Measurements from ENCODE around the gene NPEPL1. TPM values are rescaled to one million over a fixed set of nuclear protein-coding genes. Genes with fewer than 3 reads are reported as not detected.

NPEPL1 gene
- total RNA-seq, 1 experiment from 2014 or later = 6.8 TPM

DNA sequence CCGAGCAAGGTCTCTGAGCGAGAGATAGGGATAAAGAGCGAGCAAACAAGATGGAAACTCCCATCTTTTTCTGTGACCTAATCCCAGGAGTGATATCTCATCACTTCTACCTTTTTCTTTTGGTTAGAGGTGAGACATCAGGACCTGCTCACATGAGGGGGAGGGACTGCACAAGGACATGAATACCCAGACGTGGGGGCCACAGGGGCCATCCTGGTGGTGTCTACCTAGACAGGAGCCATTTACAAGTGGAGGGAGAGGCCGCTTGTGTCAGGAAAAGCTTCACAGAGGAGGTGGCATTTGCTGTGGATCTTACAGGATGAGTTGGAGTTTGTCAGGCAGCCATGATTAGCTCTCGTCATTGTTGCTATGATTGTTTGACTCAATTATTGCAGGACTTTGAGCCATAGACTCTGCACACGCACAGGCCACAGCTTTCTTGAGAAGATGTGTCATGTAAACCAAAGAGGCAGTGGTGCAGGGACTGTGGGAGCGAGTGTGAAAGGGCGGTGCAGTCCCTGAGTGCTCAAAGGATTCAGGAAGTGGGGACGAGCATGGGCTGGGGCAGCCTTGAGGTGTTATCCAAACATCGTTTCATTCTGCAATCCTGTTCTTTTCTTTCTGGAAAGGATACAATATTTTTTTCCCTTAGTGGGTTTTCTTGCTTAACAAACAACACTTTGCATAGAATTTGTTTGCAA, 7.7 kb downstream of the NPEPL1 start:
- DNase-seq (ENCODE audit: low read depth) = no peak

DNA sequence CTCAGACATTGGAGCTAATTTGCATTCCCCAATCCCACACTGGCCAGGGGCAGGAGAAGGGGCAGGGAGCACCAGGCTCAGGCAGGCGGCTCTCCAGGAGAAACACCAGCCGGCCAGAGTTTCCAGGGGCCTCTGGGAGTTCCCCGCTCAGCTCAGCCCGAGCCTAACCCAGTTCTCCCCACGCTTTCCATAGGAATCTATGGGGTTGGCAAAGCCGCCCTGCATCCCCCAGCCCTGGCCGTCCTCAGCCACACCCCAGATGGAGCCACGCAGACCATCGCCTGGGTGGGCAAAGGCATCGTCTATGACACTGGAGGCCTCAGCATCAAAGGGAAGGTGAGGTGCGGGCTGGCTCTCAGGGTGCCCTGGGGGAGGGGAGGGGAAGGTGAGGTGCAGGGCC, 8.2 kb downstream of the NPEPL1 start:
- DNase-seq (ENCODE audit: low read depth) = no peak

DNA sequence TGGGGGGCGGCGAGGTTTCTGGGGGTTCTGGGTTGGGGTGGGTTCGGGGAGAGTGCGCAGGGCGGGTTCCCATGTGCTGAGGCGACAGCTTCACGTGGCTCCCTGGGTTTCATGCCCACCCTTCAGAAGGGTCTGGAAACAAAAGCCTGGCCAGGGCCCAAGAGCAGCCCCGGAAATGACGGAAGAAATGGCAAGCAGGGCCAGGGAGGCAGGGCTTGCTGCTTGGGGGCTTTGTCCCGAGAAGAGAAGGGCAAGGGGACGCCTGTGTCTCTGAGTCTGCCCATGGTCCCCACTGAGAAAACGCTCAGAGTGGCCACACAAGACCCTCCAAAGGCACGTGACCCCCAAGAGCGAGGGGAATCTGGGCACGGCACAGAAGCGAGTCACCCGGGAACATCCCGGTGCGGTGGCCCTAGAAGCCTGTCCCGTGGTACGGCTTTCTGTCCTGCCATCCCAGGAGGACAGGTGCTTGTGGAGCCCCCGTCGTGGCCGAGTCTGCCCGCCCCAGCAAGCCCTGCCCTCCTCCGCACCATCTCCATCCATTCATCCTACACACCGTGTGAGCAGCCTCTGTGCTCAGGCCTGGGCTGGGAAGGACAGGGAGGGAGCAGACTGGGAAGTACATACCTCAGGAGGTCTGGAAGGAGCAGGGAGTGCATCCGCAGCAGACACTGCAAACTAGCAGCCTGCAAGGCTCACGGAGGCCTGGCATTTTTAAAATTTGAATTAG, 9.0 kb downstream of the NPEPL1 start:
- DNase-seq (ENCODE audit: low read depth) = no peak

DNA sequence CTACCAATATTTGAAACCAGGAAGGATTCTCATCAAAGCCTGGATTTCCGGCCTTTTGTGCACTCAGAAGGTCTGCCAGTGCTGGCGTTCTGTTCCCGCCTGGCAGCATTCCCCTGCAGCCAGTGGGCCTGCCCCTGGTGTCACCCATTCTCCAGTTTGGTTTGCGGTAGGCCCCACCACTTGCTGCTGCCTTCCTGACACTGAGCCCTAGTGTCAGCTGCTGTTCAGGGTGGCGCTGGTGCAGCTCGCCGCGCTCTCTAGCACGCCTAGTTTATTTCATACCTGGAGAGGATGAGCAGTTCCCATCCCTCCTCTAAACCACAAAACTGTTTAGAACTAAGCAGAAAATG, 9.5 kb downstream of the NPEPL1 start:
- no peak for DNase-seq (ENCODE audit: low read depth)

DNA sequence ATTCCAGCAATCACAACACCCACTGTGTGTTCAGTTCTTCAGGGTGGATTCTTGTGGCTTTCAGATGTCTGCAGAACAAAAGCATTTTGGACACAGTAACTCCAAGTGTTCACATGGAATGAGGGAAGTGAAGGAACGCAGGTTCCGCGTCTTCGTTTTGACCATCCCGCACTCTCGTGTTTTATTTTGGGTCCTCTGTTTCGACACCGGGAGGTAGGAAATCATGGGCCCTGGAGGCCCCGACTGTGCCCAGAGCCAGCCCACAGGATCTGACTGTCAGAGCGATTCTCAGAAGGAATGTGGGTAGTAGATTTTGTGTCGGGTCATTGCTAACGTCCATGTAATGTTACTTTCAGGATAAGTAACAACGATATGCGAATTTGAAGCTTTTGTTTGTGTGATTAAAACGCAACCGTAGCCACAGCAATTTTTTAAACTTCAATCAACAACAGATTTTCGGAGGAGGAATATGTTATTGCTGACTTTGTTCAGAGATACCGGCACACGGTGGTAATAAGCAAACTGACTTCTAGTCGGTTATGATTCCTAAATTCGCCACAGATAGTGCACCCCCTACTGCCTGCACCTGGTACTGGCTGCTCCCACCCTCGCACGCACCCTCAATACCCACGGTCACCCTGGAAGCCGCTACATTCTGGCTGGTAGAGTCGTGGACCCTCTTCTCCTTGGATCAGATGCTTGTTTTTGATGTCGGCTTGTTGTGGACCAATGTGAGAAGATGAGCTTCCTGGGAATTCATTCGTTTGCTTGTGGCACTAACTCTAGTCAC, 10.5 kb downstream of the NPEPL1 start:
- DNase-seq (ENCODE audit: low read depth) = no peak

DNA sequence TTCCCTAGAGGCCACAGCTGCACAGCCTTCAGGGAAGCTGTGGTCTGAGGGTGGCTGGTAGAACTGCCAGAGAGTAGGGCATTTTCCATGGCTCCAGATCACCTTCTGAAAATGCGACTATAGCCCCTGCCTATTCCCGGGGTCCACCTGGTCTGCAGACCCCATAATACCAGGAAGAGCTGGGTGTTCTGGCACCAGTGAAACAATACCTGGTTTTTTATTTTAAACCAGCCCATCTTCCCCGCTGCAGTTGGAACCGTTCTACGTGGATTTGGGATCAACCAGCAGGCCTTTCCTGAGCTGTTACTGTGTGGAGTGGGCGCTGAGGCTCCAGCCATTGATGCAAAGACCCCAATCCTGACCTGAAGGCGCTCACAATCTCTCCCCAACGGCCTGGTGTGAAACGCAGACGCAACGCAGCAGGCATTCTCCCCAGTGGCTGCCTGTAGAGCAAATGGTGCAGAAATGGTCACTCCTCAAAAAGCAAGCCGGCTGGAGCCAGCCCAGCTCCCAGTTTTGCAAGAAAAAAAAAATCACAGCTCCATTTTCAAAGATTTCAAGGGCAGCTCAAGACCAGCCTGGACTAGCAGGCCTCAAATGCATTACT, 11.3 kb downstream of the NPEPL1 start:
- no peak for DNase-seq (ENCODE audit: low read depth)

DNA sequence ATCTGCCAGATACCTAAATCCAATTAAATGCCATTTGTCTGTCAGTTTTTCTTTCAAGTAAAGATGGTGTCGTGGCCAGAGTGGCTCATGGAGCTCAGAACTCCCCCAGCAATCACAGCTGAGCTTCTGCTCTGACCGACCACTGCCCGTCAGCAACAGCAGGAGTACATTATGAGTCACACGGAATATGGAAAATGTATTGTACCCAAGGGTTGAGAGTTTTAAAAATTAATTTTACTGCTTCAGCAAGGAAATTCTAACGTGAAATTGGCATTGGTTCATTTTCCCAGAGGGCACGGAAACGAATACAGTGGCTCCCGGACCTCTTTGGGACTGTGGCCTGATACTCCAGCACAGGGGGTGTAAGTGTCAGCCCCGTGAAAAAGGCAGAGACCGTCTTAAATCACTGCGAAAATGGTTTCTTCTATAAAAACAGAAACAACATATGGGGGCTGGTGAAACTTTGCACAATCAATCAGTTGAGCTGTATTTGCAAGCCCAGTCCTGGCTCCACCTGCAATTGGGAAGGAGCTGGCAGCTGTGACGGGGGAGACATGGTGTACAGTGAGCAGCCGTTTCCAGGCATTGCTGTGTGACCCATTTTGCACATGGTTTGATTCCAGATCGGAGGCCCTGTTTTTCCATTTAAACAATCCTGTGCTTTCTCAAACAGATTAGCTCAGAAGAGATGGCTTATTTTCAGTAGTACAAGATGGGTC, 12.8 kb downstream of the NPEPL1 start:
- DNase-seq (ENCODE audit: low read depth) = no peak

DNA sequence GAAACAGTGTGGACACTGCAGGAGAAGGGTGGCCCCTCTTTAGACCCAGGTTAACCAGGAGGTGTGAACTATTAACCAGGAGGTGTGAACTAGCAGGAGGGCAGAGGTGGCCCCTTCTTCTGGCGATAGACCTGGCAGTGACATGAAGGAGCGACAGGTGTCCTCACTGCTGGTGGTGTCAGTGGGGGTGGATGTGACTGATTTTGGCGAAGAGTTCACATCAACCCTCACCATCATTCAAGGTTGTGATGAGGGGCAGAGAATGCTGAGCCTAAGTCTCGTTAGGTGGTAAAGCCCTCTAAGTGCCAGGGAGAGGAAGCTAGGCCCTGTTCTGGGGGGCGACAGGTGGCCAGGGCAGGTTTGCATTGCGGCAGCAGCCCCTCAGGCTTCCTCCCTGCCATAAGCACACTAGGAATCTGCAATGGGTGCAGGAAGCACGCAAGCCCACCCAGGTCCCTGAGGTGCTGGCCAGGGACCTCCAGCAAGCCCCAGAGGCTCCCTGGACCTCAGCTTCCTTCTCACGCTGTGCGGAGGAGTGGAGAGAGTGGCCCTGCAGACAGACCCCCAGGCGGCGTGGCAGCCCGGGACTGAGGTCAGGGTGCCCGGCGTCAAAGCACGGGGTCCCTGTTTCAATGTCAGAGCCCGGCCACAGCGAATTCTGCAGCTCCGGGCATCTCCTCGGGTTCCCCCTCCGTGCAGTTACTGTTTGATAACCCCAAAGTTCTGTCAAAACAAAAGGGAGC, 13.7 kb downstream of the NPEPL1 start:
- no peak for DNase-seq (ENCODE audit: low read depth)

DNA sequence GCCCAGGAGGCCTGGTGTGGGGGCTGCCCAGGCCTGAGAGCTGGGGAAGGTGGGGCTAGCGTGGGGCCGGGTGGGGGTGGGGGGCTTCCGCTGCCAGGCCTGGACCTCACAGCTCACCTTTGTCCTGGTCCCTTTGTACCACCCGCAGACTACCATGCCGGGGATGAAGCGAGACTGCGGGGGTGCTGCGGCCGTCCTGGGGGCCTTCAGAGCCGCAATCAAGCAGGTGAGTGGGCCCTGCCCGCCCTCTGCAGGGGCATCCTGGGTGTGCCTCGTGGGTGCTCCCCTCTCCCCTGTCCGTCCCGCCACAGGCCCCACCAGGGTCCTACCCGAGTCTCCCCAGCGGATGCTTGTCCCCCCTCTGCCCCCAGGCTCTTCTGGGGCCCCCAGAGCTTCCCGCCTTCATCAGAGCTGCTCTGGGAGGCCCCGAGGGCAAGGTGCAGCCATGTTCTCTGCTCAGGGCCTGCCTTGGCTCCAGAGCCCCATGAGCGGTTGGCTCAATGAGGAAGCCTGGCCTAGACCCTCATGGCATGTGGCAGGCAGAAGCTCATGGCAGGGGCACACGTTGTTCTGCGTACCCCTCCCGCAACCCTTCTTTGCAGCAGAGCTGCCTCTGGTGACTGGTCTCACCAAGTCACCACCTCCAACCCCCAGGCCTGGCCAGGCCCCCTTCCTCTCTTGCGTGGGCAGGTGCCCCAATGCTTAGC, 14.5 kb downstream of the NPEPL1 start:
- DNase-seq (ENCODE audit: low read depth) = no peak

DNA sequence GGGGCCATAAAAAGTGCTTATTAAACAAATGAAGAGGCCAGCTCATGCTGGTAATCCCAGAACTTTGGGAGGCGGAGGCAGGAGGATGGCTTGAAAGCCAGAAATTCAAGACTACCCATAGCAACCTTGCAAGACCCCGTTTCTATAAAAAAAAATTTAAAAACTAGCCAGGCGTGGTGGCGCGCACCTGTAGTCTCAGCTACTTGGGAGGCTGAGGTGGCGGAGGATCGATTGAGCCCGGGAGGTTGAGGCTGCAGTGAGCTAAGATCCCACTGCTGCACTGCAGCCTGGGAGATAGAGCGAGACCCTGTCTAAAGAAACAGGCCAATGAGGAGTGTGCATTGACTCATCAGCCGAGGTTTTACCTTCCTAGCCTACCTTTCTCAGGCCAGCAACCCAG, 15.2 kb downstream of the NPEPL1 start:
- DNase-seq (ENCODE audit: low read depth) = no peak

DNA sequence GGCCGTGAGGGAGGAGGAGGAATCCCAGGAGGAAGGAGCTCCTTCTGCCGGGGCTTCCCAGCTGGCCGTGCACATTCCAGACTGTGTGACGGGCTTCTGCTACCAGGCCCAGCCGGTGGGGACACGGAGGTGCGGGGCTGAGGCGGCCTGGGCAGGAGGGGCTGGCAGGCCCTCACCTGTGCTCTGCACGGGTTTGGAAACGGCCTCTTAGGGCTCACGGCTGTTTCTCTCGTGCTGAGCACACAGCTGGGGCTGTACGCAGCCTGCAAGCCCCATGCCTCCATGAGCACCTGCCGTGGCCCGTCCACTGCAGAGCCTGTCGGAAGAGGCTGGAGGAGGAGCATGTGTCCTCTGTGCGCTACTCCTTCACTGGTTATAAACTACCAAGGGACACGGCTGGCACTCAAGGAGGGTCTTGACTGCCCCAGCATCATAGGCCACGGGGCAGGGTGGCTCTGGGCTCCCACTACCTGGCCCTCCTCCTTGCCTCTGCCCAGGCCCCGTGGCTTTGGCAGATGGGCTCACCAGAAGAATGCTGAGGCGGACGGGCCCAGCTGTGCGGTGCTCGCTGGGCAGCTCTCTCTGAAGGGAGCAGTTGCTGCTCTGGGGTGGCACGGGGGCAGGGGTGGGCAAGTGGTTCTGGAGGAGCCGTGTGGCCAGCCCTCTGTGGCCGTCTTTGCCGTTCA, 15.8 kb downstream of the NPEPL1 start:
- no peak for DNase-seq (ENCODE audit: low read depth)

DNA sequence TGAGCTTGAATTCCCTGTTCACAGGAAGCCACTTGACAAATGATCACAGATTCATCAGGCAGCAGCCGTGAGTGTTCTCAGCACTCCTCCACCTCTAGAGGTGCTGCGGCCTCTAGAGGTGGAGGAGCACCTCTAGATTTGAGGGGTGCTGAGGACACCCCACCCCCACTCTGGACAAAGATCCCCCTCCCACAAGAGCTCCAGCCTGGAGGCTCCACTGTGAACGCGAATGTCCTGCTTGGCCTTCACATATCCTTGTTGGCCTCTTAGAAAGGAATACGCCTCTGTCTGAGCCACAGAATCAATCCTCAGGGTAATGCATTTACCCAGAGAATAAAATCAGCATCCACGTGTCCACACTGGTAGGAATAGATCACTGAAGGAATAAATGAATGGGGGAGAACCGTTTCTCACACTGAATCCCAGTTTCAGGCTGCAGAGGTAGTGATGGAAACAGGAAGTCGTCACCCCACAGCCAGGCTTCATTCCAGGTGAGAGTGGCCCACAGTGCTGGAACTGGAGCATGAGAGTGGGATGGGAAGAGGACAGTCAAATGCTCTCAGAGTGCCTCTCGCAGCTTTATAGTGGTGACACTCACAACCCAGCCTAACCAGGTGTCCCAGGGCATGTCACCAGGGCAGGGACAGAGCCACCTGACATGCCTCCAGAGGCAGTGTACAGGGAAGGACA, 16.6 kb downstream of the NPEPL1 start:
- no peak for DNase-seq (ENCODE audit: low read depth)

DNA sequence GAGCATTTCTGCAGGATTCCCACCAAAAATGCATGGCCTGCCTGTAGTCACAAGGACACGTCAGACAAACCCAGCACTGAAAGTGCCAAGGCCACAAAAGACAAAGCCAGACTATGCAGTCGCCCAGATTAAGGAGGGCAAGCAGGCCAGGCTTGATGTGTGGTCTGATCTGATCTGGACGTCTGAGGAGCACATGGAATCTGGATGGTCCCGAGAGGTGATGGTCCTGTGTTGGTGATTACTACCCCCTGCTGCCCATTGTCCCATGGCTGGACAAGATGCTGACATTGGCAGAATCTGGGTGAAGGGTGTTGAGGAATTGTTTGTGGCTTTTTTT, 17.1 kb downstream of the NPEPL1 start:
- no peak for DNase-seq (ENCODE audit: low read depth)

DNA sequence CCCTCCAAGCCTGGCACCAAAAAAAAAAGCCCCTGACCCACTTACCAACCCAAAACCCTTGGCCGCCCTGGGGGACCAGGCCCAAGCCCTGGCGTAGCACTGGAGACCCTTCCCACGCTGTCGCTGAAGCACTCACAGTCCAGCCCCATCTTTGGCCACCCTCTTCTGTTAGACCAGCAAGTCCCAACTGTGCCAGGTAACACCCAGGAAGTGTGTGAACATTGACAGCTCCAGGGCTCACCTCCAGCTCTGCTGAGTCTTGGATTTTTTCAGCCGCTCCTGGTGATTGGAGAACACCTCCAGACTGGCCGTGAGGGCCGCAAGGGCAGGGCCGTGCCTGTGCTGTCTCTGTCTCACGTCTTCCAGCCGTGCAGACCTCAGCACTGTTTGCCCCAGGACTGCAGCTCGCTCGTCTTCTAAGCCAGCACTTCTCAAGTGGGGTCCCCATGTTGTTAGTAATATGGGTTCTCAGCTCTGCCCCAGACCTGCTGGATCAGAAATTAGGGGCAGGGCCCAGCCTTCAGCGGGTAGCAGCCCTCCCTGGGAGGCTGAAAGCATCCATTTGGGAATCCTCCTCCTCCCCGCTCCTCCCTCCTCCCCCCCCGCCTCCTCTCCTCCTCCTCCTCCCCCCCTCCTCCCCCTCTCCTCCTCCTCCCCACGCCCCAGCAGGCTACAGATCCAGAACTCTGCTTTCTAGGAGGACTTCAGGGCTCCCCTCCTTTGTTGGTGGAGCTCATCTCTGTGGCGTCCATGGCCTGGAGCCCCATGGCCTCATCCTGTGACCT, 18.1 kb downstream of the NPEPL1 start:
- no peak for DNase-seq (ENCODE audit: low read depth)

DNA sequence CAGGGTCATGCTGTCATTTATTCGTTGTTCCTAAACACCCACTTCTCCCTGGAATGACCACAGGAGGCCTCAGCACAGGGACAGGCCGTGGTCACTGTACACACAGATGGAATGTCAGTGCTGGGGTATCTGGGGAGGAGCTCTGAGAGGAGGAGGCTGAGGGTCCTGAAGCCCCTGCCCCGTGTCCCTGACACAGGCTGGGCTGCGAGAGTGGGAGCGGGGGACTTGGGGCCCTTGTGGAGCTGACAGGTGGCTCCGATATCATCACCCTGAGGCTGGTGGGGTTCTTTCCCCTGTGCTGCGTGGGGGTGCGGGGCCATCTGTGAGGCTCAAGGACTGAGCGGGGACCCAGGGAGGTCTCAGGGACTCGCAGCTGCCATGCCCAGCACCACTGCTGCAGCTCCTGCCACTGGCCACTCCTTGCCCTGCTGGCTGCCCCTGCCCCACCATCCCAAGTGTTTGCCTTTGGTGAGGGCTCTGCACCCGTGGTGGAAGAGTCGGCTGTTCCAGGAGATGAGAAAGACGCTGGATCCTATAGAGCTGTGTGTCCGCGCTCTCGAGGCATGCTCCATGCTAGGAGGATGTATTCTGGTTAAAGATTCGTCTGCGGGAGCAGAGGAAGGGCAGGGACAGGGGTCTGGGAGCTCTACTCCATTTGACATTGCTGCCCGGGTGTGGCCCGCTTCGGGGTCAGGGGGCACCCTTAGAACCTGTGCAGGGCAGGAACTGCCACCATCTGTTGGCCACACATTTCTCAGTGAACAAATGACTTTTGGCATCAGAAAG, 18.9 kb downstream of the NPEPL1 start:
- no peak for DNase-seq (ENCODE audit: low read depth)

DNA sequence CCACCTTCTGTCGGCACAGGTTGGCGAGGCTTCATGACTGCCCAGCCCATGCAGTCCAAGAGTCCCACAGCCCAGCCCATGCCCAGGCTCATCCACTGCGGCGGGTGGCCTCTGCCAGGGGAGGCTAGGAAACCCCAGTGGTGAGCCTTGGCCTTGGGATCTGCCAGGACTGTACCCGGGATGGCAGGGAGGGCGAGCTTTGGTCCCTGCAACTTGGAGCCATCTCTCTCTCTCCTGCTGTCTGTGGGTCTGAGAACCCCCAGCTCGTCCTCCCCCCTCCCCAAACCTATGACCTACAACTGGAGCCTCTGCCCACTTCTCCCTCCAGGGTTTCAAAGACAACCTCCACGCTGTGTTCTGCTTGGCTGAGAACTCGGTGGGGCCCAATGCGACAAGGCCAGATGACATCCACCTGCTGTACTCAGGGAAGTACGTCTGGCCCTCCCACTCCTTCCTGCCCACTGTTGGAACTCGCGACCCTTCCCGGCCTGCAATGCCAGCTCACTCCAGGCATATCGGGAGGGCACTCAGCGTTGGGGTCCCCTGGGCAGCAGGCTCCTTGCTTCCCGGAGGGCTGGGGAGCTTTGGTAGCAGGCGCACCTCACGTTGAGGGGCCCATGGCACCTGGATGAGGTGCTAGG, 19.7 kb downstream of the NPEPL1 start:
- no peak for DNase-seq (ENCODE audit: low read depth)
